Posterior cingulate gyrus (tissue), 11 donors: ENCODE measurements around the gene TNNT1.
"Not testable (repeated sequence)": the region's sequence is repeated elsewhere in the genome, so short reads cannot be mapped to it uniquely, and the experiment has no call there.

Experiments
- DNase-seq, 10 donors: peaks; one replicate each; pipeline versions ENCODE4 v3.0.0 to v3.0.0-alpha.2; 2020 to 2021; ENCODE audit warnings: mixed read lengths in 3 of 10
- intact Hi-C: fragments of 100-400 bp; cut with DNase I; formaldehyde crosslinking; loops from one replicate; pipeline ENCODE4 v1.15.1; 2023

The TNNT1 gene

GRCh38 chr19:55113570-55114039, 35.4 kb downstream of the TNNT1 start:
- intact Hi-C loops, result no loop called here
- DNase-seq, result peak in 6 of 10 donors; percentile 30 to 63 (median 52)

- intact Hi-C loops, result no loop called here
- DNase-seq, result no peak
Measured at GRCh38 chr19:55112777-55113569, 36.0 kb downstream of the TNNT1 start.

- intact Hi-C loops, result no loop called here
- no peak for DNase-seq
Measured at GRCh38 chr19:55112246-55112776, 36.7 kb downstream of the TNNT1 start.

- intact Hi-C loops, result no loop called here
- no peak for DNase-seq
Measured at GRCh38 chr19:55111238-55111831, 37.7 kb downstream of the TNNT1 start.

GRCh38 chr19:55109527-55110291, 39.3 kb downstream of the TNNT1 start:
- intact Hi-C loops, result no loop called here

GRCh38 chr19:55107252-55107651, 41.8 kb downstream of the TNNT1 start:
- intact Hi-C loops, DNase-seq: not testable (repeated sequence)

More at GRCh38 chr19:55109527-55110291, 39.3 kb downstream of the TNNT1 start:
- peak in 1 of 10 donors; percentile 47 for DNase-seq

GRCh38 chr19:55106591-55106990, 42.4 kb downstream of the TNNT1 start:
- intact Hi-C loops, result no loop called here
- DNase-seq, result peak in 1 of 10 donors; percentile 24

GRCh38 chr19:55105237-55105636, 43.8 kb downstream of the TNNT1 start:
- intact Hi-C loops, result no loop called here
- no peak for DNase-seq

GRCh38 chr19:55103190-55103589, 45.8 kb downstream of the TNNT1 start:
- intact Hi-C loops, result no loop called here
- peak in 2 of 10 donors; percentile 24 to 37 for DNase-seq

GRCh38 chr19:55101261-55101660, 47.7 kb downstream of the TNNT1 start:
- intact Hi-C loops, result no loop called here
- peak in 6 of 10 donors; percentile 8 to 86 (median 58) for DNase-seq

- DNase-seq, result peak in 1 of 10 donors; percentile 52
- intact Hi-C loops, result no loop called here
Measured at GRCh38 chr19:55099557-55100506, 49.2 kb downstream of the TNNT1 start.

- DNase-seq, result peak in 2 of 10 donors; percentile 63 to 66
- intact Hi-C loops, result no loop called here
Measured at GRCh38 chr19:55098716-55099556, 50.1 kb downstream of the TNNT1 start.

- intact Hi-C loops, result no loop called here
- DNase-seq, result peak in 2 of 10 donors; percentile 53 to 63
Measured at GRCh38 chr19:55097864-55098715, 50.9 kb downstream of the TNNT1 start.

GRCh38 chr19:55096061-55096701, 52.8 kb downstream of the TNNT1 start:
- intact Hi-C loops, result no loop called here
- DNase-seq, result peak in 3 of 10 donors; percentile 58 to 72 (median 61)

GRCh38 chr19:55095260-55096060, 53.5 kb downstream of the TNNT1 start:
- DNase-seq, result peak in 1 of 10 donors; percentile 77
- intact Hi-C loops, result no loop called here
